Neuron (in vitro differentiated cells): ENCODE measurements around the gene PGC.

ENCODE experiments used
- H2AFZ ChIP-seq: one replicate; pipeline ENCODE4 v1.6.1; 2013; ENCODE audit warnings: low read depth, mild to moderate bottlenecking, inconsistent platforms, low read length, moderate library complexity
- H3K27me3 ChIP-seq: one replicate; pipeline ENCODE4 v1.6.1; 2013; ENCODE audit warnings: low read length; ENCODE audit not compliant: insufficient read depth
- H3K36me3 ChIP-seq: one replicate; pipeline ENCODE4 v1.6.1; 2013; ENCODE audit warnings: low read length; ENCODE audit not compliant: insufficient read depth
- H3K4me1 ChIP-seq: one replicate; pipeline ENCODE4 v1.6.1; 2013; ENCODE audit warnings: low read length; ENCODE audit not compliant: insufficient read depth
- H3K4me3 ChIP-seq: 2 replicates; pipeline ENCODE4 v1.5.1; 2013; ENCODE audit warnings: mild to moderate bottlenecking, low read length, moderate library complexity
- H3K9me3 ChIP-seq: one replicate; pipeline ENCODE4 v1.6.1; 2013; ENCODE audit warnings: low read length

PGC gene

GRCh38 chr6:41716516-41717391 lies 30.4 kb downstream of the PGC start:
- Histone ChIP-seq H3K9me3 (no peaks in the 10 kb centered on the region), H3K4me1 (no peaks in the 10 kb centered on the region)

GRCh38 chr6:41715795-41716515 lies 31.2 kb downstream of the PGC start:
- H3K4me1 ChIP-seq, result no peaks in the 10 kb centered on the region
- H3K36me3 ChIP-seq, result no peaks in the 10 kb centered on the region
- no peaks in the 10 kb centered on the region for H3K9me3 ChIP-seq
- H3K4me3 ChIP-seq, result no peak overlapping the region
- H2AFZ ChIP-seq, result no peak overlapping the region
- peaks cover 7% of the 10 kb centered on the region for H3K27me3 ChIP-seq

More at GRCh38 chr6:41716516-41717391, 30.4 kb downstream of the PGC start:
- Histone ChIP-seq H3K27me3 (no peaks in the 10 kb centered on the region), H2AFZ (no peak overlapping the region), H3K4me3 (no peak overlapping the region), H3K36me3 (no peaks in the 10 kb centered on the region)

- Histone ChIP-seq H2AFZ (no peak overlapping the region), H3K4me1 (no peaks in the 10 kb centered on the region), H3K27me3 (peaks cover 14% of the 10 kb centered on the region), H3K9me3 (no peaks in the 10 kb centered on the region), H3K4me3 (no peak overlapping the region), H3K36me3 (no peaks in the 10 kb centered on the region)
These were observed 32.5 kb downstream of the PGC start for GRCh38 chr6:41714556-41715273.

- peaks cover 15% of the 10 kb centered on the region for H3K27me3 ChIP-seq
- no peak overlapping the region for H2AFZ ChIP-seq
These were observed 33.4 kb downstream of the PGC start for GRCh38 chr6:41713650-41714291.

GRCh38 chr6:41713159-41713649 lies 34.0 kb downstream of the PGC start:
- Histone ChIP-seq H3K27me3 (peaks cover 21% of the 10 kb centered on the region), H3K9me3 (no peaks in the 10 kb centered on the region), H2AFZ (no peak overlapping the region), H3K4me3 (no peak overlapping the region), H3K4me1 (no peaks in the 10 kb centered on the region), H3K36me3 (no peaks in the 10 kb centered on the region)

More at GRCh38 chr6:41713650-41714291, 33.4 kb downstream of the PGC start:
- no peaks in the 10 kb centered on the region for H3K9me3 ChIP-seq
- no peak overlapping the region for H3K4me3 ChIP-seq
- no peaks in the 10 kb centered on the region for H3K4me1 ChIP-seq
- no peaks in the 10 kb centered on the region for H3K36me3 ChIP-seq

- Histone ChIP-seq H3K4me1 (no peaks in the 10 kb centered on the region), H3K9me3 (no peaks in the 10 kb centered on the region), H3K27me3 (peaks cover 24% of the 10 kb centered on the region)
These were observed 34.5 kb downstream of the PGC start for GRCh38 chr6:41712651-41713103.

GRCh38 chr6:41711323-41712038 lies 35.7 kb downstream of the PGC start:
- no peak overlapping the region for H2AFZ ChIP-seq
- H3K36me3 ChIP-seq, result no peaks in the 10 kb centered on the region
- peaks cover 27% of the 10 kb centered on the region for H3K27me3 ChIP-seq
- no peak overlapping the region for H3K4me3 ChIP-seq
- H3K9me3 ChIP-seq, result no peaks in the 10 kb centered on the region
- no peaks in the 10 kb centered on the region for H3K4me1 ChIP-seq

More at GRCh38 chr6:41712651-41713103, 34.5 kb downstream of the PGC start:
- no peak overlapping the region for H2AFZ ChIP-seq
- no peaks in the 10 kb centered on the region for H3K36me3 ChIP-seq
- H3K4me3 ChIP-seq, result no peak overlapping the region

- H3K27me3 ChIP-seq, result peaks cover 31% of the 10 kb centered on the region
- H3K4me3 ChIP-seq, result no peak overlapping the region
- H3K36me3 ChIP-seq, result no peaks in the 10 kb centered on the region
- no peaks in the 10 kb centered on the region for H3K4me1 ChIP-seq
- H2AFZ ChIP-seq, result no peak overlapping the region
- no peaks in the 10 kb centered on the region for H3K9me3 ChIP-seq
These were observed 37.8 kb downstream of the PGC start for GRCh38 chr6:41709375-41709774.

- Histone ChIP-seq H3K36me3 (no peaks in the 10 kb centered on the region), H3K9me3 (no peaks in the 10 kb centered on the region), H3K4me3 (no peak overlapping the region), H3K27me3 (peaks cover 31% of the 10 kb centered on the region), H3K4me1 (no peaks in the 10 kb centered on the region), H2AFZ (no peak overlapping the region)
These were observed 38.3 kb downstream of the PGC start for GRCh38 chr6:41708856-41709255.

- Histone ChIP-seq H3K4me1 (no peaks in the 10 kb centered on the region), H2AFZ (no peak overlapping the region), H3K36me3 (no peaks in the 10 kb centered on the region), H3K27me3 (peaks cover 31% of the 10 kb centered on the region), H3K9me3 (no peaks in the 10 kb centered on the region), H3K4me3 (no peak overlapping the region)
These were observed 39.5 kb downstream of the PGC start for GRCh38 chr6:41707565-41708200.

- Histone ChIP-seq H3K4me3 (no peak overlapping the region), H3K9me3 (no peaks in the 10 kb centered on the region), H2AFZ (no peak overlapping the region), H3K4me1 (no peaks in the 10 kb centered on the region), H3K27me3 (peaks cover 31% of the 10 kb centered on the region), H3K36me3 (no peaks in the 10 kb centered on the region)
These were observed 40.2 kb downstream of the PGC start for GRCh38 chr6:41706876-41707564.
